H1 (cell line): Measurements from ENCODE around the gene MEST. TPM values are rescaled to one million over a fixed set of nuclear protein-coding genes. Genes with fewer than 3 reads are reported as not detected.

Experiments
- CHD7 ChIP-seq: fragments of 300-600 bp; sonication (generic); IDR thresholded peaks from 2 replicates; pipeline ENCODE4 v1.7.1; 2012; ENCODE audit warnings: low read length, moderate library complexity, mild to moderate bottlenecking, inconsistent platforms; ENCODE audit not compliant: insufficient replicate concordance
- POU5F1 ChIP-seq: IDR thresholded peaks from 2 replicates; pipeline ENCODE4 v1.6.1; 2011; ENCODE audit warnings: low read depth, mild to moderate bottlenecking, low read length, moderate library complexity
- polyA plus RNA-seq, 7 experiments: library from polyadenylated mRNA; depleted of rRNA in 3 of 7; stranded (reverse) in 5 of 7; unstranded in 2 of 7; fragments of >200 nt in 5 of 7; fragments of 200-250 nt in 2 of 7; gene quantifications; 1 replicate in 5 of 7; 2 replicates in 1 of 7; 4 replicates in 1 of 7; pipeline versions ENCODE4 v1.2.1 to v1.2.3, GENCODE V29; 2011 to 2013; ENCODE audit warnings: missing spikeins in 2 of 7, mixed read lengths in 2 of 7
- total RNA-seq: library from RNA; stranded (reverse); fragmentation: NEBNext Ultra II Directional; extraction: Animal tissue kit (Norgen Biotek cat#: 25700); gene quantifications from 2 replicates; pipeline ENCODE4 v1.2.1, GENCODE V29; 2021

Gene MEST
- total and polyA plus RNA-seq, 2 of the 8 experiments (the other 6 are each of a cell fraction or from before 2014, with no cell fraction given) = 176 to 269 TPM

- TF ChIP-seq CHD7 (no peak), POU5F1 (no peak)
Observed at GRCh38 chr7:130524628-130525027, 32.7 kb downstream of the MEST start (continued).
